ENCODE results near the gene ALKBH5.

ALKBH5 gene

GRCh38 chr17:18217412-18218015 lies 33.9 kb downstream of the ALKBH5 start:
- DNase-seq (ENCODE audit: low read depth), result peak; percentile 66
- no peak overlapping the region for H3K4me3 ChIP-seq (replicated peaks; ENCODE audit: low read depth, low read length)
- TF ChIP-seq CTCF (IDR thresholded peaks at IDR 0.05; ENCODE audit: low read length, missing control alignments), result peak; percentile 97

GRCh38 chr17:18218756-18219415 lies 35.3 kb downstream of the ALKBH5 start:
- peak; percentile 65 for DNase-seq (ENCODE audit: low read depth)
- no peak overlapping the region for H3K4me3 ChIP-seq (replicated peaks; ENCODE audit: low read depth, low read length)
- no peak for TF ChIP-seq CTCF (IDR thresholded peaks at IDR 0.05; ENCODE audit: low read length, missing control alignments)

GRCh38 chr17:18224053-18224386 lies 40.4 kb downstream of the ALKBH5 start:
- no peak for DNase-seq (ENCODE audit: low read depth)
- no peak overlapping the region for H3K4me3 ChIP-seq (replicated peaks; ENCODE audit: low read depth, low read length)
- no peak for TF ChIP-seq CTCF (IDR thresholded peaks at IDR 0.05; ENCODE audit: low read length, missing control alignments)

GRCh38 chr17:18224387-18225120 lies 40.9 kb downstream of the ALKBH5 start:
- peak; percentile 63 for DNase-seq (ENCODE audit: low read depth)
- H3K4me3 ChIP-seq (replicated peaks; ENCODE audit: low read depth, low read length), result peak overlapping the region; percentile 34
- no peak for TF ChIP-seq CTCF (IDR thresholded peaks at IDR 0.05; ENCODE audit: low read length, missing control alignments)

- no peak for TF ChIP-seq CTCF (IDR thresholded peaks at IDR 0.05; ENCODE audit: low read length, missing control alignments)
- peak within 1 kb of the TSS; percentile 90 for H3K4me3 ChIP-seq (replicated peaks; ENCODE audit: low read depth, low read length)
- peak; percentile 95 for DNase-seq (ENCODE audit: low read depth)
These were observed 41.6 kb downstream of the ALKBH5 start, which contains the start of gene LLGL1 for GRCh38 chr17:18225121-18225641. TSS of gene LLGL1 (plus strand) at chr17:18225635. CDS start at chr17:18225683, 48 bp downstream.

GRCh38 chr17:18225642-18226283 lies 42.1 kb downstream of the ALKBH5 start:
- no peak for DNase-seq (ENCODE audit: low read depth)
- peak overlapping the region; percentile 90 for H3K4me3 ChIP-seq (replicated peaks; ENCODE audit: low read depth, low read length)
- no peak for TF ChIP-seq CTCF (IDR thresholded peaks at IDR 0.05; ENCODE audit: low read length, missing control alignments)

All from fibroblast of pulmonary artery (primary cell).